ENCODE results near the gene EXOC4. TPM values are rescaled to one million over a fixed set of nuclear protein-coding genes. Genes with fewer than 3 reads are reported as not detected.

Gene EXOC4
- total RNA-seq, 1 experiment from 2014 or later: 75.8 TPM

DNA sequence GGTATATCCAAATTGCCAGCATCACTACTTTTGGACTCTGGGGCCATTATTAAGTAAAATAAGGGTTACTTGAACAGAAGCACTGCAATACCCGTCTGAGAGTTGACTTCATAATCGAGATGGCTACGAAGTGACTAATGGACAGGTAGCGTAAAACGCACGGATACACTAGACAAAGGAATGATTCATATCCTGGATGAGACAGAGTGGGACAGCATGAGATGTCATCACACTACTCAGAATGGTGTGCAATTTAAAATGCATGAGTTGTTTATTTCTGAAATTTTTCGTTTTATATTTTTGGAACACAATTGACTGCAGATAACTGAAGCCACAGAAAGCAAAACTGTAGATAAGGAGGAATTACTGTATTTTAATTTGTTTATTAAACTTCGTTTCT is 452.7 kb downstream of the EXOC4 start:
- Histone ChIP-seq H3K23me2 (ENCODE audit: insufficient read length, low read depth, low read length, poor library complexity, severe bottlenecking) (no peaks in the 10 kb centered on the region), H2BK20ac (ENCODE audit: low read depth, low read length, poor library complexity, severe bottlenecking) (no peak overlapping the region), H2AFZ (ENCODE audit: low read length) (no peak overlapping the region), H3K27me3 (ENCODE audit: insufficient read depth, low read length) (no peaks in the 10 kb centered on the region), H3K4me1 (ENCODE audit: insufficient read depth, low read length) (no peaks in the 10 kb centered on the region), H3K4me2 (ENCODE audit: insufficient read depth, insufficient read length, low read length) (no peak overlapping the region), H3K79me2 (ENCODE audit: insufficient read depth, low read length) (no peaks in the 10 kb centered on the region), H3K9ac (ENCODE audit: extremely low read depth, insufficient read length, low read length) (no peak overlapping the region), H3K4ac (ENCODE audit: low read depth, low read length) (no peak overlapping the region), H3K23ac (ENCODE audit: insufficient read length, low read depth, low read length) (no peak overlapping the region), H3K18ac (ENCODE audit: insufficient read length, low read depth, low read length) (no peak overlapping the region), H2BK5ac (ENCODE audit: insufficient read length, low read length) (no peak overlapping the region), H3K79me1 (ENCODE audit: insufficient read depth, low read depth, low read length, poor library complexity, severe bottlenecking) (no peaks in the 10 kb centered on the region), H4K20me1 (ENCODE audit: control insufficient read depth, insufficient read depth, insufficient read length) (no peaks in the 10 kb centered on the region), H3K27ac (ENCODE audit: insufficient read length, low read depth, low read length) (no peak overlapping the region), H2BK12ac (ENCODE audit: insufficient read length, low read depth, low read length) (no peak overlapping the region), H3T11ph (ENCODE audit: low read length) (no peak overlapping the region), H2BK15ac (ENCODE audit: low read depth, low read length) (no peak overlapping the region), H2BK120ac (ENCODE audit: low read depth, low read length, poor library complexity, severe bottlenecking) (no peak overlapping the region), H3K56ac (ENCODE audit: insufficient read length, low read depth, low read length) (no peak overlapping the region), H4K91ac (ENCODE audit: insufficient read length, low read depth, low read length) (no peak overlapping the region), H4K8ac (replicated peaks; ENCODE audit: insufficient read length, low read depth, low read length) (no peak overlapping the region), H3K9me3 (ENCODE audit: control insufficient read depth, low read depth, low read length) (no peaks in the 10 kb centered on the region), H2AK5ac (ENCODE audit: insufficient read length, low read length) (no peak overlapping the region), H4K5ac (ENCODE audit: insufficient read length, low read depth, low read length) (no peak overlapping the region), H3K14ac (ENCODE audit: insufficient read depth, low read length) (no peak overlapping the region)
- DNase-seq: no peak
- Mint-ChIP-seq H3K4me1 (no peaks in the 10 kb centered on the region), H3K9me3 (no peaks in the 10 kb centered on the region), H3K27me3 (ENCODE audit: low read depth) (no peaks in the 10 kb centered on the region), H3K4me3 (no peak overlapping the region), H3K27ac (no peak overlapping the region), H3K36me3 (ENCODE audit: insufficient read depth in 1 of 3, low read depth in 3 of 3) (no peaks in the 10 kb centered on the region)
- TF ChIP-seq, protein P1, sequence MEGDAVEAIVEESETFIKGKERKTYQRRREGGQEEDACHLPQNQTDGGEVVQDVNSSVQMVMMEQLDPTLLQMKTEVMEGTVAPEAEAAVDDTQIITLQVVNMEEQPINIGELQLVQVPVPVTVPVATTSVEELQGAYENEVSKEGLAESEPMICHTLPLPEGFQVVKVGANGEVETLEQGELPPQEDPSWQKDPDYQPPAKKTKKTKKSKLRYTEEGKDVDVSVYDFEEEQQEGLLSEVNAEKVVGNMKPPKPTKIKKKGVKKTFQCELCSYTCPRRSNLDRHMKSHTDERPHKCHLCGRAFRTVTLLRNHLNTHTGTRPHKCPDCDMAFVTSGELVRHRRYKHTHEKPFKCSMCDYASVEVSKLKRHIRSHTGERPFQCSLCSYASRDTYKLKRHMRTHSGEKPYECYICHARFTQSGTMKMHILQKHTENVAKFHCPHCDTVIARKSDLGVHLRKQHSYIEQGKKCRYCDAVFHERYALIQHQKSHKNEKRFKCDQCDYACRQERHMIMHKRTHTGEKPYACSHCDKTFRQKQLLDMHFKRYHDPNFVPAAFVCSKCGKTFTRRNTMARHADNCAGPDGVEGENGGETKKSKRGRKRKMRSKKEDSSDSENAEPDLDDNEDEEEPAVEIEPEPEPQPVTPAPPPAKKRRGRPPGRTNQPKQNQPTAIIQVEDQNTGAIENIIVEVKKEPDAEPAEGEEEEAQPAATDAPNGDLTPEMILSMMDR (conservative IDR thresholded peaks at IDR 0.05): no peak
- no CpG with 5 or more reads among the region's 8 CpGs for WGBS (ENCODE audit: extremely low coverage, insufficient read length, low lambda C conversion rate)
